Stomach (tissue), 9 donors: ENCODE results near the gene DFFB. TPM values are rescaled to one million over a fixed set of nuclear protein-coding genes. Genes with fewer than 3 reads are reported as not detected.

Experiments used
- DNase-seq, 2 donors: peaks; one replicate each; pipeline versions ENCODE4 v3.0.0 to v3.0.0-alpha.2; 2013 to 2019
- H3K27ac ChIP-seq, 5 donors: fragments of 200-600 bp in 4 of 5; sonication (generic) in 4 of 5; one replicate each; pipeline ENCODE4 v1.5.1; 2013 to 2019; ENCODE audit warnings: mild to moderate bottlenecking in 1 of 5, moderate library complexity in 1 of 5
- H3K27me3 ChIP-seq, 3 donors: fragments of 200-600 bp; sonication (generic); one replicate each; pipeline ENCODE4 v1.5.1; 2017 to 2019; ENCODE audit warnings: mixed run types in 1 of 3
- H3K36me3 ChIP-seq, 4 donors: fragments of 200-600 bp; sonication (generic); 1 replicate in 3 of 4; 2 replicates in 1 of 4; pipeline ENCODE4 v1.5.1; 2016 to 2019
- H3K4me1 ChIP-seq, 4 donors: fragments of 200-600 bp; sonication (generic); one replicate each; pipeline ENCODE4 v1.5.1; 2016 to 2019
- H3K4me3 ChIP-seq, 4 donors: fragments of 200-600 bp; sonication (generic) in 3 of 4; one replicate each; pipeline ENCODE4 v1.5.1; 2016 to 2019; ENCODE audit warnings: mild to moderate bottlenecking in 1 of 4
- H3K9me3 ChIP-seq, 4 donors: fragments of 200-600 bp; sonication (generic); one replicate each; pipeline ENCODE4 v1.5.1; 2016 to 2019
- EP300 ChIP-seq: sonication (generic); formaldehyde crosslinking; IDR thresholded peaks from one replicate; pipeline ENCODE4 v1.6.1; 2017; ENCODE audit warnings: antibody characterized with exemption
- POLR2A ChIP-seq, 4 donors: fragments of 450-650 bp; IDR thresholded peaks; one replicate each; pipeline ENCODE4 v1.6.1; 2016; ENCODE audit warnings: antibody characterized with exemption in 4 of 4, control low read depth in 2 of 4, mild to moderate bottlenecking in 1 of 4, moderate library complexity in 1 of 4
- POLR2AphosphoS5 ChIP-seq, 3 donors: sonication (generic); formaldehyde crosslinking; IDR thresholded peaks; one replicate each; pipeline ENCODE4 v1.6.1; 2016; ENCODE audit warnings: antibody characterized with exemption in 3 of 3
- WGBS, 5 donors: extraction: QIAGEN DNeasy Blood & Tissue Kit in 3 of 5; methylation state at CpG; one replicate each; pipeline versions ENCODE4 v1.1.5 to v1.1.7; 2013 to 2018; 5-methylcytosine and 5-hydroxymethylcytosine counted together
- intact Hi-C: fragments of 100-400 bp; cut with DNase I; formaldehyde crosslinking; loops from one replicate; pipeline ENCODE4 v1.15.1; 2023; ENCODE audit warnings: low total_unique reads
- polyA plus RNA-seq, 3 donors: library from polyadenylated mRNA; stranded (reverse); fragments of 200-250 nt; gene quantifications; one replicate each; pipeline ENCODE4 v1.2.3, GENCODE V29; 2013
- total RNA-seq, 5 donors: library from RNA; depleted of rRNA; stranded (reverse); fragments of >200 nt; gene quantifications; one replicate each; pipeline versions ENCODE4 v1.1.0 to v1.2.3, GENCODE V29; 2014 to 2016
- TF ChIP-seq, protein P1 (sequence below), 7 experiments: fragments of 450-650 bp in 4 of 7; fragments of 200-600 bp in 3 of 7; sonication (generic) in 3 of 7; IDR thresholded peaks; one replicate each; pipeline ENCODE4 v1.5.1; 2016 to 2019; ENCODE audit warnings: antibody characterized with exemption in 7 of 7, control low read depth in 2 of 7, mild to moderate bottlenecking in 1 of 7
- donor health status: healthy with polysubstance abuse.
- donor health status: Bipolar disorder and iron deficiency.
- donor health status: healthy.

DFFB gene
- total and polyA plus RNA-seq, 8 donors: 1.2 to 9.3 (median 4.8) TPM

DNA sequence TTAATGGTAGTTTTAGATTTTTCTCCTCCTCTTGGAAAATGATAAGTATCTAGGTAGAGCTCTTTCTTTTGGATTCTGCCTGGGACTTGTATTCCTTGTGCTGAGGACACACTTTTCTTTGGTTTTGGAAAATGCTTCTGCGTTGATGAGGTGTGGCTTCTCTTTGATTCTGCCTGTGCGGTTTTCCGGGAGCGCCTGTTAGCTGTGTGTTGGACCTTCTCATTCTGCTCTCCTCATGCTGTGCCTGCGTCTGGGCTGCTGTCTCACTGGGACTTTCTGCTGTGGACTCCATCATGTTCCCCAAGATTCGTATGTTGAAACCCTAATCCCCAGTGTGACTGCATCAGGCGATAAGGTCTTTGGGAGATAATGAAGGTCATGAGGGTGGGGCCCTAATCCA lies 21.8 kb downstream of the DFFB start:
- no peak for DNase-seq
- intact Hi-C loops: no loop called here
- 93 to 99% (median 96%) methylated on average over 7 of the region's 7 CpGs for WGBS, 5 donors
- Histone ChIP-seq H3K9me3 (peaks cover 0 to 17% (median 14%) of the 10 kb centered on the region in 4 donors), H3K27me3 (no peaks in the 10 kb centered on the region), H3K27ac (no peak overlapping the region), H3K4me3 (no peak overlapping the region), H3K4me1 (no peaks in the 10 kb centered on the region), H3K36me3 (peaks cover 24 to 96% (median 83%) of the 10 kb centered on the region in 4 donors)
- TF ChIP-seq POLR2A (IDR thresholded peaks at IDR 0.05) (no peak), EP300 (no peak), POLR2AphosphoS5 (IDR thresholded peaks at IDR 0.05) (no peak)
- TF ChIP-seq, protein P1, sequence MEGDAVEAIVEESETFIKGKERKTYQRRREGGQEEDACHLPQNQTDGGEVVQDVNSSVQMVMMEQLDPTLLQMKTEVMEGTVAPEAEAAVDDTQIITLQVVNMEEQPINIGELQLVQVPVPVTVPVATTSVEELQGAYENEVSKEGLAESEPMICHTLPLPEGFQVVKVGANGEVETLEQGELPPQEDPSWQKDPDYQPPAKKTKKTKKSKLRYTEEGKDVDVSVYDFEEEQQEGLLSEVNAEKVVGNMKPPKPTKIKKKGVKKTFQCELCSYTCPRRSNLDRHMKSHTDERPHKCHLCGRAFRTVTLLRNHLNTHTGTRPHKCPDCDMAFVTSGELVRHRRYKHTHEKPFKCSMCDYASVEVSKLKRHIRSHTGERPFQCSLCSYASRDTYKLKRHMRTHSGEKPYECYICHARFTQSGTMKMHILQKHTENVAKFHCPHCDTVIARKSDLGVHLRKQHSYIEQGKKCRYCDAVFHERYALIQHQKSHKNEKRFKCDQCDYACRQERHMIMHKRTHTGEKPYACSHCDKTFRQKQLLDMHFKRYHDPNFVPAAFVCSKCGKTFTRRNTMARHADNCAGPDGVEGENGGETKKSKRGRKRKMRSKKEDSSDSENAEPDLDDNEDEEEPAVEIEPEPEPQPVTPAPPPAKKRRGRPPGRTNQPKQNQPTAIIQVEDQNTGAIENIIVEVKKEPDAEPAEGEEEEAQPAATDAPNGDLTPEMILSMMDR (IDR thresholded peaks at IDR 0.05): no peak

DNA sequence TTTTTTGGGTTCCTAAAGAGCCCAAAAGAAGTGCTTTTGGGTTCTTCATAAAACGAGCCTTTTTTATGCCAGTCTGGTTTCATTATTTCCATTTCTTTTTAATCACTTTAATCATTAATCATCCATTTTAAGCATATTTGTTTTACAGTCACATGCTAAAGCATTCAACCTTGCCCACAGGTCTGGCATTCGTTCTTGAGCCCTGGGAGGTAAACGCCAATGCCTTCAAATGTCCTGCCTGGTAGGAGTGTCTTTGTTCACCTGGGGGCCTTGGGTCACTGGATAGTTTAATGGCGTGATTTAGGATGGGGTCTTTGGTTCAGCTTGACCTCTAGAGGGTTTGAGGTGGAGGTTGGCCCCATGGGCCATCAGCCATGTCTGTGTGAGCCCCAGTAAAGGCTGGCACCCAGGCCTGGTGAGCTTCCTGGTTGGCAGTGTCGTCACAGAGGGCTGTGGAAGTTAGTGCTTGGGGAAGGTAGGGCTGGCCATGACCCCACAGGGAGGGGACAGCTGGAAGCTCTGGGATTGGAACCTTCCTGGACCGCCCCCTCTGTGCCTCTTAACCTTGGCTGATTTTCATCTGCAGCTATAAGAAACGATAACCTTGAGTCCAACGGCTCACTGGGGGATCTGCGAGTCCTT lies 22.6 kb downstream of the DFFB start:
- Histone ChIP-seq H3K4me3 (no peak overlapping the region), H3K4me1 (no peaks in the 10 kb centered on the region), H3K27ac (no peak overlapping the region), H3K36me3 (peaks cover 21 to 98% (median 86%) of the 10 kb centered on the region in 4 donors), H3K27me3 (no peaks in the 10 kb centered on the region), H3K9me3 (peaks cover 0 to 17% (median 14%) of the 10 kb centered on the region in 4 donors)
- intact Hi-C loops: no loop called here
- DNase-seq: no peak
- no peak for TF ChIP-seq POLR2A (IDR thresholded peaks at IDR 0.05)
- WGBS, 5 donors: 65 to 74% (median 69%) methylated on average over 5 to 9 of the region's 9 CpGs

DNA sequence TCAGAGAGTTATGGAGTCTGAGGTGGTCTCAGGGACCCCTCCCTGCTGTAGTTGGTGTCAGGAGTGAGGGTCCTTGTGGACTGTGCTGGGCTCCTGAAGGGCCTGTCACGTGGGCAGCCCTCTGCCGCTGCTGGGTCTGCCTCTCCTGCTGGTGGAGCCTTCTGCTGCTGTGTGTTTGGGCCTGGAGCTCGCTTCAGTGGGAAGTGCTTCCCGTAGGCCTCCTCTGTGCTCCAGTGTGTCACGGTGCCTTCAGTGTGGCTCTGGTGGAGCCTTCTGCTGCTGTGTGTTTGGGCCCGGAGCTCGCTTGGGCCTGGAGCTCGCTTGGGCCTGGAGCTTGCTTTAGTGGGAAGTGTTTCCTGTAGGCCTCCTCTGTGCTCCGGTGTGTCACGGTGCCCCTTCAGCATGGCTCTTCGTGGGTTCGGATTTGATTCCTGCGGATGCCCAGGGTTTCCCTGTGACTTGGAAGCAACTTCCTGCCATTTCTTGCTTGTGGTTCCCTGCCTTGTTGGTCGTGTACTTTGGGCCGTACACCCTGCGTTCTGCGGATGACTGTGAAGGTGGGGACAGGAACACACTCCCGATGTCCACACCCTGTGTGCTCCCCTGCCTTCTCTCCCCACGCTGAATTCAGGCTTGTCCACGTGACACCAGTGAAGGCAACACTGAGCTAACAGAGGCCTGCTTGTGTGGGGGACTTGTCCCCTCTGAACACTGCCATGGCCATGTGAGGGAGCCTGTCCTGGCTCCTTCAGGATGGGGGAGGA lies 23.3 kb downstream of the DFFB start:
- Histone ChIP-seq H3K9me3 (peaks cover 0 to 17% (median 14%) of the 10 kb centered on the region in 4 donors), H3K27ac (no peak overlapping the region), H3K36me3 (peaks cover 20 to 98% (median 85%) of the 10 kb centered on the region in 4 donors), H3K4me3 (no peak overlapping the region), H3K27me3 (no peaks in the 10 kb centered on the region), H3K4me1 (no peaks in the 10 kb centered on the region)
- TF ChIP-seq EP300 (no peak), POLR2AphosphoS5 (IDR thresholded peaks at IDR 0.05) (no peak), POLR2A (IDR thresholded peaks at IDR 0.05) (no peak)
- TF ChIP-seq, protein P1 (IDR thresholded peaks at IDR 0.05): no peak
- no peak for DNase-seq
- intact Hi-C loops: no loop called here
- WGBS, 5 donors: 90 to 94% (median 93%) methylated on average over 9 to 20 of the region's 20 CpGs

DNA sequence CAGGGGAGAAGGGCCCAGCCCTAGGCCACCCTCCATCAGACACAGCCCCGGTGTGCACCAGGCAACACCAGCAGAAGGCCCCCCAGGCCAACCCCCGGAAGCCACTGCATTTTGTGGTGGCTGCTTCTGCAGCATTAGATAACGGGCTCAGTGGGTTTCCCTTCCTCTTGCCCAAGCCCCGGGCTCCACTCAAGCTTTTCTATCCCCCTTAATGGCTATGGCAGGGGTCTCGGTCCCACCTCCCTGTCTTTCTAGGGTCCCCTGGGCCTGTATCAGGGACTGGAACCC lies 23.9 kb downstream of the DFFB start:
- 84 to 88% (median 86%) methylated on average over 5 of the region's 5 CpGs for WGBS, 5 donors
- Histone ChIP-seq H3K4me3 (no peak overlapping the region), H3K27ac (no peak overlapping the region), H3K36me3 (peaks cover 20 to 98% (median 85%) of the 10 kb centered on the region in 4 donors), H3K4me1 (no peaks in the 10 kb centered on the region), H3K9me3 (peaks cover 0 to 17% (median 14%) of the 10 kb centered on the region in 4 donors), H3K27me3 (no peaks in the 10 kb centered on the region)
- no peak for DNase-seq
- intact Hi-C loops: no loop called here
- TF ChIP-seq, protein P1 (IDR thresholded peaks at IDR 0.05): no peak
- TF ChIP-seq POLR2AphosphoS5 (IDR thresholded peaks at IDR 0.05) (no peak), POLR2A (IDR thresholded peaks at IDR 0.05) (no peak)
